ENCODE results near the gene ZSWIM1.

- no peak for TF ChIP-seq CTCF (IDR thresholded peaks at IDR 0.05; ENCODE audit: insufficient read depth, low read depth, low read length)
- TF ChIP-seq EZH2 (IDR thresholded peaks at IDR 0.05; ENCODE audit: insufficient read depth, low read length) = no peak
These were observed 5.7 kb downstream of the ZSWIM1 start for GRCh38 chr20:45886590-45887345.
